DMS 273 treated with DMSO at 0.1 percent for 48 hours (cell line): ENCODE data around the gene AGAP3.
"Not testable (repeated sequence)": the region's sequence is repeated elsewhere in the genome, so short reads cannot be mapped to it uniquely, and the experiment has no call there.

Experiments used
- DNase-seq: peaks from one replicate; lab custom pipeline; 2025; lab: John Stamatoyannopoulos, UW

The AGAP3 gene

GRCh38 chr7:151085691-151086620, at the start of gene AGAP3:
AGAP3 (plus strand) TSS chr7:151086475; CDS start chr7:151086742, 267 bp downstream.
- peak; percentile 89 for DNase-seq

GRCh38 chr7:151038951-151039849, 47.1 kb upstream of the AGAP3 start:
- peak; percentile 21 for DNase-seq

- no peak for DNase-seq
These were observed 46.3 kb upstream of the AGAP3 start for GRCh38 chr7:151039850-151040548.

GRCh38 chr7:151040616-151041375, 45.5 kb upstream of the AGAP3 start:
- no peak for DNase-seq

GRCh38 chr7:151043449-151043848, 42.8 kb upstream of the AGAP3 start:
- DNase-seq, result not testable (repeated sequence)

- DNase-seq, result no peak
These were observed 42.3 kb upstream of the AGAP3 start for GRCh38 chr7:151043959-151044358.

- DNase-seq, result peak; percentile 46
These were observed 41.0 kb upstream of the AGAP3 start for GRCh38 chr7:151045262-151045661.

- DNase-seq, result no peak
These were observed 40.3 kb upstream of the AGAP3 start for GRCh38 chr7:151045967-151046366.

- peak; percentile 50 for DNase-seq
These were observed 39.4 kb upstream of the AGAP3 start for GRCh38 chr7:151046603-151047573.

- no peak for DNase-seq
These were observed 38.1 kb upstream of the AGAP3 start, which contains the start of gene ASIC3 for GRCh38 chr7:151047976-151048815. ASIC3 (plus strand) TSS chr7:151048531; CDS start chr7:151048886, 355 bp downstream.

- DNase-seq, result no peak
These were observed 37.3 kb upstream of the AGAP3 start for GRCh38 chr7:151048911-151049463.

- DNase-seq, result no peak
These were observed 35.2 kb upstream of the AGAP3 start for GRCh38 chr7:151051108-151051507.

- no peak for DNase-seq
These were observed 33.2 kb upstream of the AGAP3 start for GRCh38 chr7:151053096-151053495.

GRCh38 chr7:151053751-151054150, 32.5 kb upstream of the AGAP3 start:
- no peak for DNase-seq

- no peak for DNase-seq
These were observed 30.0 kb upstream of the AGAP3 start for GRCh38 chr7:151056283-151056665.

- DNase-seq, result no peak
These were observed 29.4 kb upstream of the AGAP3 start for GRCh38 chr7:151056666-151057505.

- no peak for DNase-seq
These were observed 28.7 kb upstream of the AGAP3 start, which contains the start of gene CDK5 for GRCh38 chr7:151057506-151057988. CDK5 (minus strand) TSS chr7:151057897; CDS start chr7:151057848, 49 bp downstream.
